ENCODE data around the gene ELP5. TPM values are rescaled to one million over a fixed set of nuclear protein-coding genes. Genes with fewer than 3 reads are reported as not detected.

Gene ELP5
- total RNA-seq, 1 donor from 2014 or later: 106 TPM

- peak within 1 kb of the TSS; percentile 84 to 94 for H3K4me3 ChIP-seq
- peaks cover 16 to 27% of the 10 kb centered on the region in 2 donors for H3K4me1 ChIP-seq
- H3K9me3 ChIP-seq: no peaks in the 10 kb centered on the region
- intact Hi-C loops (cut with DNase I): loop anchor here (1.0 to 5.0 kb wide), 4 partner anchors 8 to 321 kb away; partner anchors contain the start of genes EIF5A and SLC2A4
- peak; percentile 96 to 99 for DNase-seq (ENCODE audit: low spot score in 2 of 2)
- H3K27ac ChIP-seq: peak within 1 kb of the TSS; percentile 100
- peaks cover 30 to 31% of the 10 kb centered on the region in 2 donors for H3K36me3 ChIP-seq
- TF ChIP-seq CTCF (IDR thresholded peaks at IDR 0.05): no peak
- H3K27me3 ChIP-seq: no peaks in the 10 kb centered on the region
Observed at GRCh38 chr17:7251661-7252175, 297 bp upstream of the ELP5 start, which contains the start of gene CTDNEP1. Gene CTDNEP1 (minus strand): TSS chr17:7251734. CDS start chr17:7251296, 438 bp downstream.

GRCh38 chr17:7253082-7253481, 1.1 kb downstream of the ELP5 start:
- Histone ChIP-seq H3K27ac (peak overlapping the region; percentile 100), H3K36me3 (peaks cover 28 to 40% of the 10 kb centered on the region in 2 donors), H3K27me3 (no peaks in the 10 kb centered on the region), H3K4me3 (peak overlapping the region; percentile 84 to 94), H3K9me3 (no peaks in the 10 kb centered on the region), H3K4me1 (peaks cover 16 to 27% of the 10 kb centered on the region in 2 donors)
- no peak for DNase-seq (ENCODE audit: low spot score in 2 of 2)
- intact Hi-C loops (cut with DNase I): loop anchor here (2.0 to 5.0 kb wide), 2 partner anchors 54 to 319 kb away; partner anchors contain the start of gene EIF5A
- no peak for TF ChIP-seq CTCF (IDR thresholded peaks at IDR 0.05)

GRCh38 chr17:7254511-7254910, 2.5 kb downstream of the ELP5 start:
- peaks cover 15 to 22% of the 10 kb centered on the region in 2 donors for H3K4me1 ChIP-seq
- no peak for TF ChIP-seq CTCF (IDR thresholded peaks at IDR 0.05)
- H3K9me3 ChIP-seq: no peaks in the 10 kb centered on the region
- DNase-seq (ENCODE audit: low spot score in 2 of 2): no peak
- intact Hi-C loops (cut with DNase I): loop anchor here (5.0 kb wide), 1 partner anchor 318 kb away; no protein-coding TSS in a partner anchor
- no peak overlapping the region for H3K4me3 ChIP-seq
- no peaks in the 10 kb centered on the region for H3K27me3 ChIP-seq
- H3K27ac ChIP-seq: no peak overlapping the region
- H3K36me3 ChIP-seq: peaks cover 28 to 55% of the 10 kb centered on the region in 2 donors

GRCh38 chr17:7256766-7257456, 4.9 kb downstream of the ELP5 start:
- Histone ChIP-seq H3K27ac (no peak overlapping the region), H3K36me3 (peaks cover 28 to 59% of the 10 kb centered on the region in 2 donors), H3K4me1 (peaks cover 6 to 12% of the 10 kb centered on the region in 2 donors), H3K27me3 (peaks cover 6% of the 10 kb centered on the region), H3K9me3 (no peaks in the 10 kb centered on the region), H3K4me3 (no peak overlapping the region)
- no peak for DNase-seq (ENCODE audit: low spot score in 2 of 2)
- intact Hi-C loops (cut with DNase I): no loop called here
- TF ChIP-seq CTCF (IDR thresholded peaks at IDR 0.05): no peak

- Histone ChIP-seq H3K9me3 (no peaks in the 10 kb centered on the region), H3K27ac (no peak overlapping the region), H3K36me3 (peaks cover 28 to 58% of the 10 kb centered on the region in 2 donors), H3K4me1 (peaks cover 8 to 13% of the 10 kb centered on the region in 2 donors), H3K4me3 (no peak overlapping the region), H3K27me3 (peaks cover 17% of the 10 kb centered on the region)
- no peak for TF ChIP-seq CTCF (IDR thresholded peaks at IDR 0.05)
- intact Hi-C loops (cut with DNase I): no loop called here
- no peak for DNase-seq (ENCODE audit: low spot score in 2 of 2)
Observed at GRCh38 chr17:7258731-7259554, 6.9 kb downstream of the ELP5 start.

All from ascending aorta (tissue), 2 donors.